Prostate gland (tissue), 2 donors: Measurements from ENCODE around the gene KRT12.

Experiments
- CTCF ChIP-seq, 4 experiments: fragments of 200-600 bp in 2 of 4; fragments of 450-650 bp in 2 of 4; sonication (generic) in 2 of 4; IDR thresholded peaks; 1 replicate in 3 of 4; 2 replicates in 1 of 4; pipeline ENCODE4 v1.5.1; 2016 to 2019; ENCODE audit warnings: antibody characterized with exemption in 4 of 4, mild to moderate bottlenecking in 2 of 4, moderate library complexity in 2 of 4
- POLR2A ChIP-seq: fragments of 450-650 bp; IDR thresholded peaks from one replicate; pipeline ENCODE4 v1.6.1; 2016; ENCODE audit warnings: antibody characterized with exemption, mild to moderate bottlenecking
- POLR2AphosphoS5 ChIP-seq: sonication (generic); formaldehyde crosslinking; IDR thresholded peaks from one replicate; pipeline ENCODE4 v1.6.1; 2017; ENCODE audit warnings: antibody characterized with exemption

GRCh38 chr17:40818343-40818732 lies 48.7 kb downstream of the KRT12 start:
- TF ChIP-seq POLR2A (no peak), CTCF (IDR thresholded peaks at IDR 0.05) (no peak), POLR2AphosphoS5 (no peak)
